Astrocyte (in vitro differentiated cells and primary cell): Measurements from ENCODE around the gene RPS6KA4. TPM values are rescaled to one million over a fixed set of nuclear protein-coding genes. Genes with fewer than 3 reads are reported as not detected.
"Not testable (repeated sequence)": the region's sequence is repeated elsewhere in the genome, so short reads cannot be mapped to it uniquely, and the experiment has no call there.

ENCODE experiments used
- DNase-seq: peaks from one replicate; pipeline ENCODE4 v3.0.0-alpha.2; 2010; ENCODE audit warnings: low read depth
- FAIRE-seq: peaks from 2 replicates; lab custom pipeline; 2011; peaks lifted over from hg19 to GRCh38; lab: Jason Lieb, UNC
- H2AFZ ChIP-seq: 2 replicates; pipeline ENCODE4 v1.6.0; 2012; ENCODE audit warnings: low read depth, low read length, inconsistent platforms
- H3K27ac ChIP-seq: 2 replicates; pipeline ENCODE4 v1.5.1; 2011; ENCODE audit warnings: low read depth, low read length, inconsistent platforms
- H3K27me3 ChIP-seq: 2 replicates; pipeline ENCODE4 v1.6.0; 2011; ENCODE audit warnings: low read length, inconsistent platforms; ENCODE audit not compliant: insufficient read depth
- H3K36me3 ChIP-seq: 2 replicates; pipeline ENCODE4 v1.5.1; 2011; ENCODE audit warnings: low read length, inconsistent platforms; ENCODE audit not compliant: insufficient read depth
- H3K4me1 ChIP-seq: 2 replicates; pipeline ENCODE4 v1.5.1; 2011; ENCODE audit warnings: low read length, inconsistent platforms; ENCODE audit not compliant: insufficient read depth
- H3K4me2 ChIP-seq: 2 replicates; pipeline ENCODE4 v1.6.0; 2012; ENCODE audit warnings: low read length, inconsistent platforms
- H3K4me3 ChIP-seq: 2 replicates; pipeline ENCODE4 v1.5.1; 2011; ENCODE audit warnings: low read depth, mild to moderate bottlenecking, low read length, inconsistent platforms; ENCODE audit not compliant: insufficient read depth
- H3K79me2 ChIP-seq: 2 replicates; pipeline ENCODE4 v1.6.0; 2012; ENCODE audit warnings: mild to moderate bottlenecking, low read length, inconsistent platforms; ENCODE audit not compliant: insufficient read depth
- H3K9ac ChIP-seq: 2 replicates; pipeline ENCODE4 v1.6.0; 2012; ENCODE audit warnings: mild to moderate bottlenecking, low read length, inconsistent platforms
- H3K9me3 ChIP-seq: 2 replicates; pipeline ENCODE4 v1.5.1; 2012; ENCODE audit warnings: low read depth, mild to moderate bottlenecking, low read length, inconsistent platforms; ENCODE audit not compliant: insufficient read depth
- H4K20me1 ChIP-seq: 2 replicates; pipeline ENCODE4 v1.6.0; 2012; ENCODE audit warnings: low read length, inconsistent platforms; ENCODE audit not compliant: insufficient read depth
- H3K27ac Mint-ChIP-seq: one replicate; pipeline ENCODE4 v1.8.0; 2021; ENCODE audit warnings: mild to moderate bottlenecking, mixed read lengths; ENCODE audit not compliant: unreplicated experiment
- H3K27me3 Mint-ChIP-seq: one replicate; pipeline ENCODE4 v1.8.0; 2021; ENCODE audit warnings: low read depth, mixed read lengths; ENCODE audit not compliant: unreplicated experiment
- H3K36me3 Mint-ChIP-seq: one replicate; pipeline ENCODE4 v1.8.0; 2021; ENCODE audit warnings: low read depth, mixed read lengths; ENCODE audit not compliant: unreplicated experiment
- H3K4me1 Mint-ChIP-seq: one replicate; pipeline ENCODE4 v1.8.0; 2021; ENCODE audit warnings: low read depth, mixed read lengths; ENCODE audit not compliant: unreplicated experiment
- H3K4me3 Mint-ChIP-seq: one replicate; pipeline ENCODE4 v1.8.0; 2021; ENCODE audit warnings: mild to moderate bottlenecking, moderate library complexity, mixed read lengths; ENCODE audit not compliant: unreplicated experiment
- H3K9me3 Mint-ChIP-seq: one replicate; pipeline ENCODE4 v1.8.0; 2021; ENCODE audit warnings: mild to moderate bottlenecking, mixed read lengths; ENCODE audit not compliant: unreplicated experiment
- CTCF ChIP-seq: IDR thresholded peaks from 2 replicates; pipeline ENCODE4 v1.5.1; 2011; ENCODE audit warnings: low read depth, mild to moderate bottlenecking, inconsistent platforms, low read length, moderate library complexity; ENCODE audit not compliant: insufficient read depth
- EZH2 ChIP-seq: IDR thresholded peaks from 2 replicates; pipeline ENCODE4 v1.6.1; 2012; ENCODE audit warnings: mild to moderate bottlenecking, low read length, inconsistent platforms; ENCODE audit not compliant: insufficient read depth
- total RNA-seq: library from RNA; stranded (reverse); gene quantifications from 2 replicates; pipeline ENCODE4 v1.2.1, GENCODE V29; 2021

Gene RPS6KA4
- total RNA-seq, 1 donor from 2014 or later: 36.2 TPM

- TF ChIP-seq CTCF (no peak), EZH2 (no peak)
- no peaks in the 10 kb centered on the region for H4K20me1 ChIP-seq
- Mint-ChIP-seq H3K4me1 (peaks cover 12% of the 10 kb centered on the region), H3K9me3 (no peaks in the 10 kb centered on the region), H3K36me3 (peaks cover 12% of the 10 kb centered on the region), H3K27ac (no peak overlapping the region), H3K27me3 (no peaks in the 10 kb centered on the region), H3K4me3 (no peak overlapping the region)
- DNase-seq (no peak), FAIRE-seq (no peak)
- no peak overlapping the region for H3K27ac ChIP-seq
- no peak overlapping the region for H3K4me3 ChIP-seq
- H3K27me3 ChIP-seq: no peaks in the 10 kb centered on the region
- H3K36me3 ChIP-seq: no peaks in the 10 kb centered on the region
- H3K79me2 ChIP-seq: peaks cover 33% of the 10 kb centered on the region
- no peak overlapping the region for H3K9ac ChIP-seq
- no peak overlapping the region for H2AFZ ChIP-seq
- no peaks in the 10 kb centered on the region for H3K9me3 ChIP-seq
- no peak overlapping the region for H3K4me2 ChIP-seq
- peaks cover 4% of the 10 kb centered on the region for H3K4me1 ChIP-seq
Observed at GRCh38 chr11:64314805-64315561, 44.0 kb upstream of the RPS6KA4 start.

- not testable (repeated sequence) for H3K27ac ChIP-seq, H3K27me3 ChIP-seq, H3K36me3 ChIP-seq, H3K4me1 ChIP-seq, FAIRE-seq, H3K9ac ChIP-seq, H3K4me3 ChIP-seq, H3K27me3 Mint-ChIP-seq, H2AFZ ChIP-seq, H3K9me3 Mint-ChIP-seq, DNase-seq, H4K20me1 ChIP-seq, H3K9me3 ChIP-seq
- peak overlapping the region; percentile 99 for H3K4me2 ChIP-seq
- H3K79me2 ChIP-seq: peaks cover 31% of the 10 kb centered on the region
- H3K4me1 Mint-ChIP-seq: peaks cover 15% of the 10 kb centered on the region
- H3K36me3 Mint-ChIP-seq: peaks cover 19% of the 10 kb centered on the region
- H3K27ac Mint-ChIP-seq: peak overlapping the region; percentile 95
- peak overlapping the region; percentile 96 for H3K4me3 Mint-ChIP-seq
Observed at GRCh38 chr11:64315667-64316526, 43.1 kb upstream of the RPS6KA4 start.

GRCh38 chr11:64316672-64317324 lies 42.2 kb upstream of the RPS6KA4 start:
- DNase-seq (no peak), FAIRE-seq (no peak)
- Mint-ChIP-seq H3K27me3 (no peaks in the 10 kb centered on the region), H3K27ac (peak overlapping the region; percentile 95), H3K4me1 (peaks cover 17% of the 10 kb centered on the region), H3K4me3 (peak overlapping the region; percentile 96), H3K9me3 (no peaks in the 10 kb centered on the region), H3K36me3 (peaks cover 24% of the 10 kb centered on the region)
- H3K79me2 ChIP-seq: peaks cover 28% of the 10 kb centered on the region
- no peaks in the 10 kb centered on the region for H3K27me3 ChIP-seq
- H3K9me3 ChIP-seq: no peaks in the 10 kb centered on the region
- TF ChIP-seq CTCF (no peak), EZH2 (no peak)
- H3K9ac ChIP-seq: peak overlapping the region; percentile 91
- H3K4me1 ChIP-seq: peaks cover 7% of the 10 kb centered on the region
- H3K4me2 ChIP-seq: peak overlapping the region; percentile 99
- peak overlapping the region; percentile 82 for H2AFZ ChIP-seq
- H3K36me3 ChIP-seq: peaks cover 3% of the 10 kb centered on the region
- peak overlapping the region; percentile 94 for H3K27ac ChIP-seq
- peak overlapping the region; percentile 84 for H3K4me3 ChIP-seq
- peaks cover 16% of the 10 kb centered on the region for H4K20me1 ChIP-seq
